Natural killer cell (primary cell): ENCODE data around the gene TAGAP. TPM values are rescaled to one million over a fixed set of nuclear protein-coding genes. Genes with fewer than 3 reads are reported as not detected.

ENCODE experiments used
- ATAC-seq, 3 donors: fragments of 150-1000 bp in 2 of 3; fragments of 200-7000 bp in 1 of 3; cut with Tn5 transposase; 1 replicate in 1 of 3; 2 replicates in 2 of 3; pipeline ENCODE4 v1.10.0; 2021; ENCODE audit warnings: mild to moderate bottlenecking in 2 of 3, moderate library complexity in 2 of 3
- DNase-seq, 2 donors: peaks; one replicate each; pipeline versions ENCODE4 v3.0.0 to v3.0.0-alpha.2; 2013 to 2021; ENCODE audit warnings: mixed read lengths in 1 of 2
- H3K27ac ChIP-seq: one replicate; pipeline ENCODE4 v1.5.1; 2013; ENCODE audit warnings: mild to moderate bottlenecking, low read length
- H3K27me3 ChIP-seq: one replicate; pipeline ENCODE4 v1.6.1; 2013; ENCODE audit warnings: low read length; ENCODE audit not compliant: control insufficient read depth, insufficient read depth
- H3K36me3 ChIP-seq: one replicate; pipeline ENCODE4 v1.6.1; 2013; ENCODE audit warnings: low read length; ENCODE audit not compliant: control insufficient read depth, insufficient read depth
- H3K4me1 ChIP-seq: one replicate; pipeline ENCODE4 v1.6.1; 2013; ENCODE audit warnings: low read length; ENCODE audit not compliant: control insufficient read depth, insufficient read depth
- H3K4me3 ChIP-seq: one replicate; pipeline ENCODE4 v1.5.1; 2013; ENCODE audit warnings: low read length
- H3K9me3 ChIP-seq: one replicate; pipeline ENCODE4 v1.6.1; 2013; ENCODE audit warnings: low read length; ENCODE audit not compliant: control insufficient read depth, insufficient read depth
- H3K27ac Mint-ChIP-seq, 2 donors: one replicate each; pipeline ENCODE4 v1.8.0; 2022; ENCODE audit warnings: mild to moderate bottlenecking in 2 of 2, mixed read lengths in 2 of 2, moderate library complexity in 1 of 2
- H3K27me3 Mint-ChIP-seq, 2 donors: one replicate each; pipeline ENCODE4 v1.8.0; 2022; ENCODE audit warnings: low read depth in 2 of 2, mixed read lengths in 2 of 2
- H3K36me3 Mint-ChIP-seq: one replicate; pipeline ENCODE4 v1.8.0; 2022; ENCODE audit warnings: mixed read lengths
- H3K4me1 Mint-ChIP-seq, 2 donors: one replicate each; pipeline ENCODE4 v1.8.0; 2022; ENCODE audit warnings: mixed read lengths in 2 of 2
- H3K4me3 Mint-ChIP-seq: one replicate; pipeline ENCODE4 v1.8.0; 2022; ENCODE audit warnings: mild to moderate bottlenecking, moderate library complexity, mixed read lengths
- H3K9me3 Mint-ChIP-seq, 2 donors: one replicate each; pipeline ENCODE4 v1.8.0; 2022; ENCODE audit warnings: mixed read lengths in 2 of 2
- WGBS: methylation state at CpG from one replicate; pipeline ENCODE4 v1.1.7; 2013; ENCODE audit warnings: missing lambda C conversion rate; ENCODE audit not compliant: insufficient coverage; 5-methylcytosine and 5-hydroxymethylcytosine counted together
- intact Hi-C: fragments of 100-400 bp; cut with micrococcal nuclease; formaldehyde crosslinking; loops from one replicate; pipeline ENCODE4 v1.14.2; 2022
- total RNA-seq, 4 donors: library from RNA; stranded (reverse); fragments of 120-200 nt in 1 of 4; gene quantifications; one replicate each; pipeline versions ENCODE4 v1.2.3 to v1.2.4, GENCODE V29; 2013 to 2022
- TF ChIP-seq, protein P1 (sequence below): fragments of 200-600 bp; IDR thresholded peaks from one replicate; pipeline ENCODE4 v1.8.0; 2022; ENCODE audit warnings: antibody characterized with exemption

The TAGAP gene
- total RNA-seq, 3 donors from 2014 or later (not counting 1 experiment from before 2014, with no cell fraction given), result 139 to 291 (median 178) TPM

DNA sequence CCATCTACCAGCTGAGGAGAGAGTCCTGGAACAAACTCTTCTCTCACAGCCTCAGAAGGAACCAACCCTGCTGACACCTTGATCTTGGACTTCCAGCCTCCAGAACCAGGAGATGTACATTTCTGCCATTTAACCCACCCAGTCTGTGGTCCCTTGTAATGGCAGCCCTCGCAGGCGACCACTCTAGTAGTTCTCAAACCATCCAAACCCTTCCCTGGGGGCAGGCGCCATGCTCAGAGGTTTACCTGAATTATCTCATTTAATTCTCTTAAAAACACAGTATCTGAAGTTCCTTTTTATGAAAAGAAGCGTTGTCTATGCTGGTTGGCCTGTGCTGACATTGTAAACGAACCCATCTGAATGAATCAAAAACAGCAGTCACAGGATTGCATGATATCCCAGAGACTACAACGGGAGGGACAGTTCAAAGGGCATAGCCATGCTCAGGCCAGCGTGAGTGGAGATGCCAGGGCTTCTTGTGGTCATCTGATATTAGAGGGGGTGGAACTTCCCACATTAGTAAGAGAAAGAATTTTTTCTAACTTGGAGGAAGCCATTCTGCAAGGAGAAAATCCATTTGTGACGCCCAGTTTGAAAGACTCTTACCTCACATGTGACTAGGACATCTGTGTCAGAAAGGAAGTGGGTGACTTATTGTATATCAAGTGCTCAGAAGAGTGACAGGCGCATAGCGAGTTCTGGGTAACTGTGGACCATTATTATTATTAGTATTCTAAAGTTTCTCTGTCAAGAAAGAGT, 17.2 kb upstream of the TAGAP start:
- peak overlapping the region; percentile 98 for H3K27ac ChIP-seq
- DNase-seq, result peak in 1 of 2 donors; percentile 81
- H3K4me1 ChIP-seq, result peaks cover 52% of the 10 kb centered on the region
- H3K9me3 ChIP-seq, result no peaks in the 10 kb centered on the region
- no peaks in the 10 kb centered on the region for H3K9me3 Mint-ChIP-seq
- peaks cover 78 to 79% of the 10 kb centered on the region in 2 donors for H3K4me1 Mint-ChIP-seq
- 62% methylated on average over 8 of the region's 10 CpGs for WGBS
- H3K4me3 Mint-ChIP-seq, result peak overlapping the region; percentile 72
- no peak overlapping the region for H3K4me3 ChIP-seq
- no peaks in the 10 kb centered on the region for H3K27me3 ChIP-seq
- no peaks in the 10 kb centered on the region for H3K36me3 Mint-ChIP-seq
- TF ChIP-seq, protein P1, sequence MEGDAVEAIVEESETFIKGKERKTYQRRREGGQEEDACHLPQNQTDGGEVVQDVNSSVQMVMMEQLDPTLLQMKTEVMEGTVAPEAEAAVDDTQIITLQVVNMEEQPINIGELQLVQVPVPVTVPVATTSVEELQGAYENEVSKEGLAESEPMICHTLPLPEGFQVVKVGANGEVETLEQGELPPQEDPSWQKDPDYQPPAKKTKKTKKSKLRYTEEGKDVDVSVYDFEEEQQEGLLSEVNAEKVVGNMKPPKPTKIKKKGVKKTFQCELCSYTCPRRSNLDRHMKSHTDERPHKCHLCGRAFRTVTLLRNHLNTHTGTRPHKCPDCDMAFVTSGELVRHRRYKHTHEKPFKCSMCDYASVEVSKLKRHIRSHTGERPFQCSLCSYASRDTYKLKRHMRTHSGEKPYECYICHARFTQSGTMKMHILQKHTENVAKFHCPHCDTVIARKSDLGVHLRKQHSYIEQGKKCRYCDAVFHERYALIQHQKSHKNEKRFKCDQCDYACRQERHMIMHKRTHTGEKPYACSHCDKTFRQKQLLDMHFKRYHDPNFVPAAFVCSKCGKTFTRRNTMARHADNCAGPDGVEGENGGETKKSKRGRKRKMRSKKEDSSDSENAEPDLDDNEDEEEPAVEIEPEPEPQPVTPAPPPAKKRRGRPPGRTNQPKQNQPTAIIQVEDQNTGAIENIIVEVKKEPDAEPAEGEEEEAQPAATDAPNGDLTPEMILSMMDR, result no peak
- intact Hi-C loops, result loop anchor here (1.0 to 2.0 kb wide), 3 partner anchors 20 to 44 kb away; no protein-coding TSS in a partner anchor
- H3K36me3 ChIP-seq, result no peaks in the 10 kb centered on the region
- ATAC-seq, result peak; percentile 79 to 92 (median 81)
- H3K27me3 Mint-ChIP-seq, result no peaks in the 10 kb centered on the region
- H3K27ac Mint-ChIP-seq, result peak overlapping the region; percentile 94 to 99

DNA sequence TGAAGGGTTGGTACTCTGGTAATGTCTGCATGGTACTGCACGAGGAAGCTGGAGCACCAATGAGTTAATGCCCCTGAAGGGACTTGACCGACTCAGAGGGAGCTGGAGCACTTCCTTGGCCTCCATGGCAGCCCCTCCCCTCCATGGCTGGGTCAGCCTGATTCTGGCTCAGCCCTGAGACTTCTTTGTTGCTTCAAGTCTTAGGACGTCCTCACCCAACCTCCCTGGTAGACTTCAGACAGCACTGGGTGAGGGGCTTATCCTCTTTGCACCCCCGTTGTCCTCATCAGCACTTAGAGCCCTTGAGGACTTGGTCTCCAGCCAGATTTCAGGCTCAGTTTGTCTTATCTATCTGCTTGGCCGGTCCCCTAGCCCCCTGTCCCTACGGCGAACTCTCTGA, 16.4 kb upstream of the TAGAP start:
- Histone ChIP-seq H3K27ac (peak overlapping the region; percentile 98), H3K9me3 (no peaks in the 10 kb centered on the region), H3K4me3 (no peak overlapping the region), H3K4me1 (peaks cover 61% of the 10 kb centered on the region), H3K27me3 (no peaks in the 10 kb centered on the region), H3K36me3 (no peaks in the 10 kb centered on the region)
- ATAC-seq (no peak), DNase-seq (no peak)
- no peaks in the 10 kb centered on the region for H3K9me3 Mint-ChIP-seq
- peaks cover 86 to 87% of the 10 kb centered on the region in 2 donors for H3K4me1 Mint-ChIP-seq
- H3K4me3 Mint-ChIP-seq, result no peak overlapping the region
- intact Hi-C loops, result no loop called here
- no peaks in the 10 kb centered on the region for H3K36me3 Mint-ChIP-seq
- WGBS, result 94% methylated on average over 7 of the region's 7 CpGs
- TF ChIP-seq, protein P1, result no peak
- H3K27ac Mint-ChIP-seq, result peak overlapping the region; percentile 94 to 99
- no peaks in the 10 kb centered on the region for H3K27me3 Mint-ChIP-seq

DNA sequence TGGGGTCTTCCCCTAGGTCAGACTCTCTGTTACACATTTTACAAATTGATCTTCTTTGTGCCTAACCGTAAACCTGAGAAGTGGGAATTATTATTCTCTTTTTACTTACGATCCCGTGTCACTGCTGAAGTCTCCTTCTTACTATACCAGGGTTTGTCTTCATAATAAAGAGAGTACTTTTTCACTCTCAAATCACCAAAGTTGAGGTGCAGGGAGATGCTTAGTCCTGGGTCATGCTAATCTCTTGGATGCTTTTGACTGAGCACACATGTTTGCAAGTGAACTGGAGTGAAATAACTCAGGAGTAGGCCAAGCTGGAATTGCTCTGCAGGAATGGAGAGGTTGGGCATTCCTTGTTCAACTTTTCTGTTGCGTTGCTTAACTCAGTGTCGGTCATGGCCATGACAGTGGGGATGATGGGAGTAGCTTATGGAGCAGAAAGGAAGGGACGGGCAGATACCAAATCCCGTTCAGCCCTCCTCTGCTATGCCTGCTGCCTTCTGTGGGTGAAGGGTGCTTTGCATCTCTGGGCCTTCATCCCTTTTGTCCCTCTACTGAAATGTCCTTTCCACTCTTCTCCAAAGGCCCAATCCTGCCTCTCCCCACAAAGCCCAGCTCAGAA, 15.2 kb upstream of the TAGAP start:
- 87% methylated on average over 7 of the region's 7 CpGs for WGBS
- Mint-ChIP-seq H3K27me3 (no peaks in the 10 kb centered on the region), H3K27ac (peak overlapping the region; percentile 94 to 99), H3K4me3 (no peak overlapping the region), H3K9me3 (no peaks in the 10 kb centered on the region), H3K4me1 (peaks cover 85 to 87% of the 10 kb centered on the region in 2 donors), H3K36me3 (no peaks in the 10 kb centered on the region)
- TF ChIP-seq, protein P1, result no peak
- no peak overlapping the region for H3K4me3 ChIP-seq
- H3K4me1 ChIP-seq, result peaks cover 68% of the 10 kb centered on the region
- intact Hi-C loops, result no loop called here
- DNase-seq (no peak), ATAC-seq (no peak)
- H3K9me3 ChIP-seq, result no peaks in the 10 kb centered on the region
- no peak overlapping the region for H3K27ac ChIP-seq
- no peaks in the 10 kb centered on the region for H3K36me3 ChIP-seq
- no peaks in the 10 kb centered on the region for H3K27me3 ChIP-seq
